ENCODE results near the gene SYDE2.

GRCh38 chr1:85228972-85229371 lies 28.2 kb upstream of the SYDE2 start:
- TF ChIP-seq, protein P1, sequence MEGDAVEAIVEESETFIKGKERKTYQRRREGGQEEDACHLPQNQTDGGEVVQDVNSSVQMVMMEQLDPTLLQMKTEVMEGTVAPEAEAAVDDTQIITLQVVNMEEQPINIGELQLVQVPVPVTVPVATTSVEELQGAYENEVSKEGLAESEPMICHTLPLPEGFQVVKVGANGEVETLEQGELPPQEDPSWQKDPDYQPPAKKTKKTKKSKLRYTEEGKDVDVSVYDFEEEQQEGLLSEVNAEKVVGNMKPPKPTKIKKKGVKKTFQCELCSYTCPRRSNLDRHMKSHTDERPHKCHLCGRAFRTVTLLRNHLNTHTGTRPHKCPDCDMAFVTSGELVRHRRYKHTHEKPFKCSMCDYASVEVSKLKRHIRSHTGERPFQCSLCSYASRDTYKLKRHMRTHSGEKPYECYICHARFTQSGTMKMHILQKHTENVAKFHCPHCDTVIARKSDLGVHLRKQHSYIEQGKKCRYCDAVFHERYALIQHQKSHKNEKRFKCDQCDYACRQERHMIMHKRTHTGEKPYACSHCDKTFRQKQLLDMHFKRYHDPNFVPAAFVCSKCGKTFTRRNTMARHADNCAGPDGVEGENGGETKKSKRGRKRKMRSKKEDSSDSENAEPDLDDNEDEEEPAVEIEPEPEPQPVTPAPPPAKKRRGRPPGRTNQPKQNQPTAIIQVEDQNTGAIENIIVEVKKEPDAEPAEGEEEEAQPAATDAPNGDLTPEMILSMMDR (IDR thresholded peaks at IDR 0.05; ENCODE audit: poor library complexity) = no peak
- TF ChIP-seq EZH2 (IDR thresholded peaks at IDR 0.05; ENCODE audit: borderline replicate concordance) (no peak), EZH2phosphoT487 (IDR thresholded peaks at IDR 0.05; ENCODE audit: low read depth, severe bottlenecking, unreplicated experiment) (no peak)

All from hepatocyte (in vitro differentiated cells).